C4-2B (cell line): Measurements from ENCODE around the gene BANK1.

Source experiments
- CTCF ChIP-seq: fragments of 450-650 bp; conservative IDR thresholded peaks from 2 replicates; pipeline ENCODE4 v1.5.1; 2017; ENCODE audit warnings: mild to moderate bottlenecking
- ZFX ChIP-seq: fragments of 450-650 bp; IDR thresholded peaks from 2 replicates; pipeline ENCODE4 v1.6.1; 2017

GRCh38 chr4:102104278-102104677 lies 313.7 kb downstream of the BANK1 start:
- TF ChIP-seq CTCF (no peak), ZFX (no peak)
